ENCODE results near the gene RNF13.

The RNF13 gene

GRCh38 chr3:149898771-149899170 lies 85.8 kb downstream of the RNF13 start:
- TF ChIP-seq BACH2 (CRISPR knock-in tag; IDR thresholded peaks at IDR 0.05; ENCODE audit: borderline replicate concordance) = no peak
- no peak for TF ChIP-seq ZFP30 (CRISPR knock-in tag; IDR thresholded peaks at IDR 0.05)
- no peak for TF ChIP-seq TOX (CRISPR knock-in tag; IDR thresholded peaks at IDR 0.05; ENCODE audit: borderline replicate concordance)
- TF ChIP-seq GLIS3 (CRISPR knock-in tag; IDR thresholded peaks at IDR 0.05) = no peak
- no peak for TF ChIP-seq ZNF8 (CRISPR knock-in tag; IDR thresholded peaks at IDR 0.05)
- no peak for TF ChIP-seq TCF4 (CRISPR knock-in tag; IDR thresholded peaks at IDR 0.05; ENCODE audit: borderline replicate concordance)
- no peak for TF ChIP-seq ARNTL (CRISPR knock-in tag; IDR thresholded peaks at IDR 0.05; ENCODE audit: borderline replicate concordance, low read depth)
- TF ChIP-seq ZC3H10 (CRISPR knock-in tag; IDR thresholded peaks at IDR 0.05) = no peak
- TF ChIP-seq CSRNP3 (CRISPR knock-in tag; IDR thresholded peaks at IDR 0.05) = no peak
- TF ChIP-seq POU6F1 (CRISPR knock-in tag; IDR thresholded peaks at IDR 0.05; ENCODE audit: borderline replicate concordance, low read depth) = no peak
- TF ChIP-seq OSR1 (CRISPR knock-in tag; IDR thresholded peaks at IDR 0.05) = no peak
- no peak for TF ChIP-seq TSHZ2 (CRISPR knock-in tag; IDR thresholded peaks at IDR 0.05)
- no peak for TF ChIP-seq ZNF565 (CRISPR knock-in tag; conservative IDR thresholded peaks at IDR 0.05; ENCODE audit: low read depth)
- TF ChIP-seq ZFP3 (CRISPR knock-in tag; IDR thresholded peaks at IDR 0.05) = no peak
- TF ChIP-seq ZNF70 (CRISPR knock-in tag; IDR thresholded peaks at IDR 0.05) = no peak
- TF ChIP-seq ESRRG (CRISPR knock-in tag; IDR thresholded peaks at IDR 0.05) = no peak
- peak; percentile 93 for ATAC-seq

GRCh38 chr3:149900322-149900721 lies 87.3 kb downstream of the RNF13 start:
- no peak for TF ChIP-seq PPARA (CRISPR knock-in tag; IDR thresholded peaks at IDR 0.05; ENCODE audit: borderline replicate concordance)
- no peak for TF ChIP-seq CSDC2 (CRISPR knock-in tag; IDR thresholded peaks at IDR 0.05)
- no peak for TF ChIP-seq OSR1 (CRISPR knock-in tag; IDR thresholded peaks at IDR 0.05)
- TF ChIP-seq SNAI2 (CRISPR knock-in tag; IDR thresholded peaks at IDR 0.05) = no peak
- TF ChIP-seq TCF4 (CRISPR knock-in tag; IDR thresholded peaks at IDR 0.05; ENCODE audit: borderline replicate concordance) = no peak
- no peak for TF ChIP-seq ZFP30 (CRISPR knock-in tag; IDR thresholded peaks at IDR 0.05)
- TF ChIP-seq TOX (CRISPR knock-in tag; IDR thresholded peaks at IDR 0.05; ENCODE audit: borderline replicate concordance) = no peak
- no peak for TF ChIP-seq ZFP3 (CRISPR knock-in tag; IDR thresholded peaks at IDR 0.05)
- TF ChIP-seq ZNF70 (CRISPR knock-in tag; IDR thresholded peaks at IDR 0.05) = no peak
- no peak for TF ChIP-seq ZC3H10 (CRISPR knock-in tag; IDR thresholded peaks at IDR 0.05)
- no peak for TF ChIP-seq PATZ1 (CRISPR knock-in tag; IDR thresholded peaks at IDR 0.05; ENCODE audit: borderline replicate concordance)
- no peak for TF ChIP-seq ARNTL (CRISPR knock-in tag; IDR thresholded peaks at IDR 0.05; ENCODE audit: borderline replicate concordance, low read depth)
- TF ChIP-seq ZNF565 (CRISPR knock-in tag; conservative IDR thresholded peaks at IDR 0.05; ENCODE audit: low read depth) = no peak
- no peak for TF ChIP-seq BACH2 (CRISPR knock-in tag; IDR thresholded peaks at IDR 0.05; ENCODE audit: borderline replicate concordance)
- TF ChIP-seq RARB (CRISPR knock-in tag; IDR thresholded peaks at IDR 0.05) = no peak
- TF ChIP-seq ISL1 (CRISPR knock-in tag; IDR thresholded peaks at IDR 0.05) = no peak
- ATAC-seq = no peak

GRCh38 chr3:149901770-149902169 lies 88.8 kb downstream of the RNF13 start:
- TF ChIP-seq TCF4 (CRISPR knock-in tag; IDR thresholded peaks at IDR 0.05; ENCODE audit: borderline replicate concordance) (peak; percentile 80), ISL1 (CRISPR knock-in tag; IDR thresholded peaks at IDR 0.05) (peak; percentile 88), GLIS3 (CRISPR knock-in tag; IDR thresholded peaks at IDR 0.05) (no peak)
- no peak for ATAC-seq

Data from SK-N-SH treated with all-trans-retinoic acid at 6 μM for 48 hours (cell line).